Activated naive CD8-positive, alpha-beta T cell treated with anti-CD3 and anti-CD28 coated beads for 36 hours (primary cell): ENCODE data around the gene B3GNT9. TPM values are rescaled to one million over a fixed set of nuclear protein-coding genes. Genes with fewer than 3 reads are reported as not detected.

Source experiments
- DNase-seq: peaks from one replicate; pipeline ENCODE4 v3.0.0; 2021
- H3K27ac Mint-ChIP-seq: one replicate; pipeline ENCODE4 v1.8.0; 2022; ENCODE audit warnings: mild to moderate bottlenecking, moderate library complexity, mixed read lengths
- H3K27me3 Mint-ChIP-seq: one replicate; pipeline ENCODE4 v1.8.0; 2022; ENCODE audit warnings: mild to moderate bottlenecking, mixed read lengths
- H3K36me3 Mint-ChIP-seq: one replicate; pipeline ENCODE4 v1.8.0; 2021; ENCODE audit warnings: mild to moderate bottlenecking, mixed read lengths
- H3K4me1 Mint-ChIP-seq: one replicate; pipeline ENCODE4 v1.8.0; 2021; ENCODE audit warnings: mixed read lengths
- H3K4me3 Mint-ChIP-seq: one replicate; pipeline ENCODE4 v1.8.0; 2022; ENCODE audit warnings: mild to moderate bottlenecking, moderate library complexity, mixed read lengths
- H3K9me3 Mint-ChIP-seq: one replicate; pipeline ENCODE4 v1.8.0; 2022; ENCODE audit warnings: mixed read lengths
- total RNA-seq, 2 experiments: library from RNA; stranded (reverse); gene quantifications; one replicate each; pipeline ENCODE4 v1.2.3, GENCODE V29; 2021

Gene B3GNT9
- total RNA-seq, 2 experiments from 2014 or later: 1.5 to 1.7 TPM

DNA sequence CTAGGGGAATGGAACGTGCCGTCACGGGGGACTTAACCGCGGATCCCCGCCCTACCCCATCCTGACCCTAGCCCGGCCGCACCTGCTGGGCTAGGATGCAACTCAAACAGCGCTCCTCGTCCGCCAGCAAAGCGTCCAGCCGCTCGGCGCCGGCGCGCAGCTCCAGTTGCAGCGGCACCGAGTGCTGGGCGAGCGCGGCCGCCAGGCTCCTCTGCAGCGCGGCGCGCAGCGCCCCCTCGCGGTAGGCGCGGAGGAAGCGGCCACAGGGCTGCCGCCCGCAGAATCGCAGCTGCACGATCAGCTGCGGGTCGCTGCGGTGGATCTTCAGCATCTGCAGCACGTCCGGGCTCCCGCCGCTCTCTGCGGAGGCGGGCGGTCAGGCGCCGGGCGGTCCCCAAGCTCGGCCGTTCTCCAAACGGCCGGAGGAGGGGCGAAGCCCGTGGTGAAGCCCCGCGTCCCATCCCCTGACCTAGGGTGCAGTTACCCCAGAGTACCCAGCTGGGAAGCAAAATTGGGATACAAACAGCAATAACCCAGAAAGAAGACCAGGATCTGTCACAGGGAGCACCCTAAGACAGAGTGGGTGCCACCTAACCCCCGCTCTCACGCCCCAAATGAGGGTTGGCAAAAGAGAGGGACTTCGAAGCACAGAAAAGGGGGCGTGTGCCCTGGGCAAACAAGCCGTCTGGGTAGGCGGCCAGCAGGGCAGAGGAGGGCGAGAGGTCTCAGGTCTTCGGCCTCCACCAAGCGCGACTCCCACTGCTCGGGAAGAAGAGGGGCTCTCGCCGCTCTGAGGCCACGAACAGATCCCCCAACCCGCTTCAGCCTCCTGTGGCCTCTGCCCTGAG is 4.7 kb upstream of the B3GNT9 start:
- Mint-ChIP-seq H3K4me3 (peak overlapping the region; percentile 63), H3K27me3 (peaks cover 29% of the 10 kb centered on the region), H3K4me1 (peaks cover 31% of the 10 kb centered on the region), H3K27ac (no peak overlapping the region), H3K9me3 (no peaks in the 10 kb centered on the region), H3K36me3 (peaks cover 13% of the 10 kb centered on the region)
- peak; percentile 87 for DNase-seq

DNA sequence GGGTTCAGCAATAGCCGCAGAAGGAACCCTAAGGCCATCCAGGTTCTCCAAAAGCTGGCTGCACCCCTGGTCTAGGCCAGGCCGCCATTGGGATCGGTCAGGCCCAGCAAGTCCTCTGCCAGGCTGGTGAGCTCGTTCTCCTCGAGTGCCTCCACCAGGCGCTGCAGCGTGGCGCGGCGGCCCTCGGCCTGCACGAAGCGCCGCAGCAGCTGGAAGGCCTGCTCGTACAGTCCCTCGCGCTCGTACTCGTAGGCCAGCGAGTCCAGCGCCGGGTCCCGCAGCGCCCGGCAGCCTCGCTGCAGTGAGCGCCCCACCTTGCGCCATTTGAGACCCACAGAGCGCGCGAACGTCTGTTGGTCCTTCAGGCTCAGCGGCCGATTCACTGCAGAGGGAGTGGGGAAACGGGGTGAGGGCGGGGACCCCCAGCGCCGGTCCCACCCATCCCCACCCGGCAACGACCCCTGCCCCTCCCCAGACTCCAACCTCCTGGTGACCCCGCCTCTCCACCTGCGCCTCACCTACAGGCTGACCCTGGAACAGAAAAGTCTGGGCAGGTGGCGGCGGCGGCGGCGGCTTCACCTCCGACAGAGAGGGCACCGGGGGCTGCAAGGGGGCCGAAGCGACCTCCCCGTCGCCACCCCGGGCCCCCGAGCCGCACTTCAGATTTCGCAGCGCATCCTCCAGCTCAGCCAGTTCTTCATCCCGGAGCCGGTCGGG is 3.9 kb upstream of the B3GNT9 start:
- Mint-ChIP-seq H3K9me3 (no peaks in the 10 kb centered on the region), H3K4me1 (peaks cover 31% of the 10 kb centered on the region), H3K36me3 (peaks cover 13% of the 10 kb centered on the region), H3K27me3 (peaks cover 29% of the 10 kb centered on the region), H3K27ac (no peak overlapping the region), H3K4me3 (peak overlapping the region; percentile 63)
- DNase-seq: no peak

DNA sequence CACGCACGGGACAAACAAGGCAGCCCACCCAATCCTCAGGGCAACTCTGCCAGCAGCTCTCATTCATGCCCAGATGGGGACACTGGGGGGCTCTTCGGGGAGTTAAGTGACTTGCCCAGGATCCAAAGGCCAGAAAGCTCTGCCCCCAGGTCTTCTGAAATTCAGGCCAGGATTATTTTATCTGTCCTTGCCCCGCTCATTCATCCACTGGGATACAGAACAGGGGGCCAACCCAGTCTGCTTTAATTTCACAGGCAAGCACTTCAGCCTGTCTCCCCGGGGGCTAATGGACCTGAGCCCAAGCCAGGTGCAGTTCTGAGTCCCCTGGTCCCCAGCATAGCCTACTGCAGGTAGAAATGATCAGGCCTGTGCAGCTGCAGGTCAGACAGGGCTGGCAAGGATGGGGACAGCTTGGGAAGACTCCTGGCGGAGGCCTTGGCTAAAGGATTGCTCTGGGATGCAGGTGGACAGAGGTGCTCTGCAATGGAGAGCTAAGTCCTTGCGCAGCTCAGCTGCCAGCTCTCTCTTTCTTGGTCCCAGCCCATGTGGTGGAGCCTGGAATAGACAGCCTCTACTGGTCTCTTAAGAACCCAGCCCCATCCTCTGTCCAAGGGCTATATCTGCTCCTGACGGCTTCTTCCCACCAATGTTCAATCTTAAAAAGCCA is 766 bp upstream of the B3GNT9 start:
- Mint-ChIP-seq H3K27ac (no peak overlapping the region), H3K36me3 (peaks cover 26% of the 10 kb centered on the region), H3K27me3 (peaks cover 40% of the 10 kb centered on the region), H3K4me1 (peaks cover 15% of the 10 kb centered on the region), H3K9me3 (no peaks in the 10 kb centered on the region), H3K4me3 (peak overlapping the region; percentile 66)
- no peak for DNase-seq

DNA sequence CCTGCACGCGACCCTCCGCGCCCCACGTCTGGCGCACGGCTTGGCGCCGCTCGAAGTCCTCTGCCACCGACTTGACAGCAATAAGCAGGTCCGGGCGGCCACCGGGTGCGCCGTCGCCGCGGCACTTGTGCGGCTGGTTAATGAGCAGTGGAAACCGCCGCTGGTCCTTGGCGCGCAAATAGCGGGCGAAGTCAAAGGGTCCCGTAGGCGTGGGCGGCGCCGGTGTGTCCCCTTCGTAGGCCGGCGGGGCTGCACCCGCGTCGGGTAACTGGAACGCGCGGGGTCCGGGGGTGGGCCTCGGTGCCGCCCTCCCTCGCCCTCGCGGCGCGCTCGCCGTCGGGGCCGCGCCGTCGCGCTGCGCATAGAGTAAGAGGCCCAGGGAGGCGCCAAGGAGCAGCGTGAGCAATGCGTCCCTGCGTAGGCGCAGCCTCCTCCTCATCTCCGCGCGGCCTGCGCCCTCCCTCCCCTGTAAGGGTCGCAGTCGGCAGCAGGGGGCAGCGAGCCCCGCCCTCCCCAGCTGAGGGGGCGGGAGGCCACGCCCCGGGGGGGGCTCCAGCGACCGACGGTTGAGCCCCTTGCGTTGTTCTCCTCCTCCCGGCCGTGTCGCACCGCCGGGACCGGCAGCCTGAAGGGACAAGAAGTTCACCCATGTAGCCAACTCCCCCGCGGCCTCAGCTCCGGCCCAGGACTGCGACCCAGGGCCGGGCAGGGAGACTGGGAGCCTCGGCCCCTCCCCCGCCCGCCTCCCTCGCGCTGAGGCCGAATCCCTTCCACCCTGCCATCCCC is 558 bp downstream of the B3GNT9 start:
- H3K27ac Mint-ChIP-seq: no peak overlapping the region
- peaks cover 36% of the 10 kb centered on the region for H3K27me3 Mint-ChIP-seq
- no peaks in the 10 kb centered on the region for H3K9me3 Mint-ChIP-seq
- H3K4me1 Mint-ChIP-seq: peaks cover 10% of the 10 kb centered on the region
- H3K36me3 Mint-ChIP-seq: peaks cover 35% of the 10 kb centered on the region
- H3K4me3 Mint-ChIP-seq: peak overlapping the region; percentile 32
- DNase-seq: peak; percentile 71

DNA sequence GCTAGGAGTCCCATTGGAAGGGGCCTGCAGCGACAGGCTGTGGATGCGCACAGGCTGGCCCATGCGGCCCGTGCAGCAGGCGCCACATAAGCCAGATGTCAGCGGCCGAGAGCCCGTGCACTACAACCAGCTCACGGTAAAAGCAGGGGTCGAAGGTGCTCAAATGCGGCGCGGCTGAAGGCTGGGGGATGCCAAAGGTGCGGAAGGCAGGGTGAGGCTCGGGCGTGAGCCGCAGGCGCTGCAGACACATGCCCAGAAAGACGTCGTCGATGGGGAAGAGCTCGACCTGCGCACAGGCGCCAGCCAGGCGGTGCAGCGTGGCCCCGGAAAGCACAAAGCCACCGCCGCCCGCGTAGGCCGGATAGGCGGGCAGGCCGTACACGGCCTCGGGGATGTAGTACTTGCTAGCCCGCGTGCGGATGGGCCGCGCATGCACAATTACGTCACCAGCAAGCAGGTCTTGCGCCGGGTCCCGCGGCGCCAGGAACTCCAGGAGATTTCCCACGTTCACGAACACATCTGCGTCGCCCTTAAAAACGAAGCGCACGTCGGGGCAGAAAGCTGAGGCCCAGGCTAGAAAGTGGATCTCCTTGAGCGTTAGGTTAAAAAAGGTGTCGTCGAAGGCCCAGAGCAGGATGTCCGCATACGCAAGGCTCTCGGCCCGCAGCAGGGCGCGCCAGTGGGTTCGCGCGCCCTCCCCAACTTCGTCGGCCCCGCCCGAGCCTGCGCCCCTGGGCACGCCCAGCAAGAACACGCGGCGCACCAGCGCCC is 1.3 kb downstream of the B3GNT9 start:
- Mint-ChIP-seq H3K4me1 (peaks cover 10% of the 10 kb centered on the region), H3K9me3 (no peaks in the 10 kb centered on the region), H3K36me3 (peaks cover 40% of the 10 kb centered on the region), H3K4me3 (no peak overlapping the region), H3K27ac (no peak overlapping the region), H3K27me3 (peaks cover 36% of the 10 kb centered on the region)
- DNase-seq: no peak

DNA sequence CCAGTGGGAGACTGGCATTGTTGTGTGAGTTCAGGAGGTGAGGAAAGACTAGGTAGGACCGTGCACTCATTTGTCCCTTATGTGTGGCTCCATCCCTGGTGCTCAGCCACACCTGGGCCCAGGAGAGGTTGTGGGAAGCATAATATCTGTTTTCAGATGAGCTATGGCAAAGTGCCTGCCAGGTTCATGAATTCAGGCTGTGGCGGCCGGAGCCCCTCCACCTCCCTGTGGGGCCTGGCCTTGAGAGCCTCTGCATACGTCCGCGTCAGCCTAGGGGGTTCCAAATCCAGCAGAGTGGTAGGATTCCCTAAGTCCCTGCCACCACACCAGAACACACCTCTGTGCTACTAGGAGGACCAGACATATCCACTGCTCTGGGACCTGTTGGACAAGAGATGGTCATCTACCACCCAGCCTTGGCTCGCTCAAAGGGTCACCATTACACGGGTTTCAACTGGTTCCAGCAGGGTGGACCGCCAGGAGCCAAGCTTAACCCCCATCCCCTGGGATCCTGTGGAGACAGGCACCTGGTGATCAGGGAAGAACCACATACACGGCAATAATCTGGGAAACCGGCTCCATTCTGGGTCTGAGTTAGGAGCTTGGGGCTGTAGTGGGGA is 2.0 kb downstream of the B3GNT9 start:
- H3K36me3 Mint-ChIP-seq: peaks cover 37% of the 10 kb centered on the region
- H3K27me3 Mint-ChIP-seq: peaks cover 36% of the 10 kb centered on the region
- H3K4me1 Mint-ChIP-seq: peaks cover 10% of the 10 kb centered on the region
- no peak for DNase-seq
- no peak overlapping the region for H3K27ac Mint-ChIP-seq
- no peak overlapping the region for H3K4me3 Mint-ChIP-seq
- H3K9me3 Mint-ChIP-seq: no peaks in the 10 kb centered on the region

DNA sequence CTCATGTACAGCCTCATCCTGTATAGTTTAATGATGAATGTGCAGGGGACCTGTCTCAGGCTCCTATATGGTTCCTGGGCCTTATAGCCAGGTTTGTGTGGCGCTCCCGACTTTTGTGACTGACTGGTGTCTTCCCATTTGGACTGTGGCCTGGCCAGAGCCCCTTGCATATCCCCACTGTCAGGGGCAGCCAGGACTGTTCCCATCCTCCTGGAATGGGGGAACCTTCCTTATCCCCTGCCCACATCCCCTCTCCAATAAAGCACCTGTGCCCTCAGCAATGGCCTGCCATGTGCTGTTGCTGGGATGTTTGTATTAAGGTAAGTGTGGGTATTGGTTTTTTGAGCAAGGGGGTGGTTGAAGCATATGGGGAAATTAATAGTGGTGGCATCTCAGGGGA is 2.6 kb downstream of the B3GNT9 start:
- Mint-ChIP-seq H3K9me3 (no peaks in the 10 kb centered on the region), H3K27ac (no peak overlapping the region), H3K4me3 (no peak overlapping the region), H3K27me3 (peaks cover 36% of the 10 kb centered on the region), H3K4me1 (peaks cover 10% of the 10 kb centered on the region), H3K36me3 (peaks cover 39% of the 10 kb centered on the region)
- no peak for DNase-seq

DNA sequence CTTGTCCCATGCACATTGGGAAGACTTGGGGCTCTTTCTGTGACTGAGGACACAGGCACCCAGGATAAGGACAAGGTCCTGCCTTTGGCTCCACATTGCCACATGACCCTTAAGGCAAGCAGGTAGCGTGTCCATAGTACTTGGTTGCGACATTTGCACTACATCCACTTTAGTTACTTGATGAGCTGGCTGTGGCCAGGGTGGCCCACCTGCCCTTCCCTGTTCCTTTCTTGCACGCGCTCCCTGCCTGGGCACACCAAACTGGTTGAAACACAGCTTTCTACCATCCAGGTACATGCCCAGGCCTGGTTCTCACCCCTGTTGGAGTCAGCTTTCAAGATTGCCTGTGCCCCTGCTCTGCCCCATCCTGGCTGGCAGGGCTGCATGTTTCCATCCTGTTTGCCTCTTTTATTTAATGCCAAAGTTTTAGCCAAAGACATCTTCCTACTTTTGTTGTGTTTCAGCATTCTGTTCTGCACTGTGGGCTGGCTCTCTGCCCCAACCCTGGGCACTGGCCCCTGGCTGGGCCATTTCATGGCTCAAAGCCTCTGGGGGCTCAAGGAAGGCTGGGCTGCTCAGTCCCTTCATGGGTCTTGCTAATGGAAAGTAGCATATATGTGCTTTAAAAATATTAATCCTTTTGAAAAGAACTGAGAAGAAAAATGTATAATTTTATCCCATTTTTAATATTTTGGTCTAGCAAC is 3.2 kb downstream of the B3GNT9 start:
- Mint-ChIP-seq H3K4me1 (peaks cover 5% of the 10 kb centered on the region), H3K9me3 (no peaks in the 10 kb centered on the region), H3K36me3 (peaks cover 42% of the 10 kb centered on the region), H3K4me3 (no peak overlapping the region), H3K27me3 (peaks cover 30% of the 10 kb centered on the region), H3K27ac (no peak overlapping the region)
- DNase-seq: no peak

DNA sequence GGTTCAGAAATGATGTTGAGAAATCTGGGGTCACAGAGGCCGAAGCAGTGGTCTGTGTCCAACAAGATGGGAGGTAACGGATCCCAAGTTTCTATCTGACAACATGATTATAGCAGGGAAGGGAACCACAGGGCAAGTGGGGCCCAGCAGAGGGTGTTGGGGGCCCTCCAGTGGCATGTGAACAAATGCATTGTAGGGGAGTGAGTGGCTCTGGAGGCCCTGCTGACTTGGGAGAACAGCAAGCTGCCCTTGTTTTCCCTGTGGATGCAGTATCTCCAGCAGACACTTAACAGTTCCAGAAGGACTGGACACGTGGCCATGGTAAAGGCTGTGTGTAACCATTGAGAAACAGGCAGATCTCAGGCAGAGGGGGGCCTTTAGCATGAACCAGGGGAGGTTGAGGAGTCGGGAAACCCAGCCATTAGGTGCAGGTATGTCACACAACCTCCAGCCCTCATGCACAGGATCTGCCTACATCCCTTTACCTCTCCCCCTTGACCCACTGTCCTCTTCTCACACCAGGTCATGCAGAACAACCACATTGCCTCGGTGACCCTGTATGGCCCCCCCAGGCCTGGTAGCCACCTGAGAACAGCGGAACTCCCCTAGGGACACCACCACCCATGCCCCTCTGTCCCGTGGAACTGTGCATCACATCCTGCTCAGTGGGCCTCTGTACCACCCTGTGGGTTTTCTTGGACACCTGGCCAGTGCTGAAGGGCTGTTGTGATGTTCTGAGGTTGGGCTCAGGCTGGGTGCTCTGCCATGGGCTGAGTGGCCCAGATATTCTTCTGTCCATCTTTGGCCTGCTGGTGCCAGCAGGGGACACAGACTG is 4.1 kb downstream of the B3GNT9 start:
- Mint-ChIP-seq H3K36me3 (peaks cover 47% of the 10 kb centered on the region), H3K4me1 (peaks cover 5% of the 10 kb centered on the region), H3K27ac (no peak overlapping the region), H3K27me3 (peaks cover 21% of the 10 kb centered on the region), H3K9me3 (no peaks in the 10 kb centered on the region), H3K4me3 (no peak overlapping the region)
- DNase-seq: no peak

DNA sequence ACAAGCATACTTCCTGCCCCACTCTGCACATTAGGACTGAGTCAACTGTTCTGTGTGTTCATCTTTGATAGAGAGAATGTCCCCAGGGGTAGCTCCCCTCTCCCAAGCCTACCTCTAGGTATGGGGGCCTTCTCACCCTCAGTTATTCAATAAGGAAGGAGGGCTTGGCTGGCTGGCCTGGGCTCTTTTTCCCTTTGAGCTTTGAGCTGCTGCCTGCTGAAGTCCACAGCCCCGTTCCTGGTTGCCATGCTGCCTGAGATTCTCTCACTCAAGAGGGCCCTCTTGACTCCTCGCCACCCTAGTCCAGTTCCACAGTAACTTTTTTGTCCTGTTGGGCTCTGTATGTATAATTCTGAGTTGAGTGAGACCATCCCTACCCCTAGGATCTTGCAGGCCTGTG is 5.1 kb downstream of the B3GNT9 start:
- no peak for DNase-seq
- Mint-ChIP-seq H3K4me3 (no peak overlapping the region), H3K27me3 (peaks cover 12% of the 10 kb centered on the region), H3K9me3 (no peaks in the 10 kb centered on the region), H3K27ac (no peak overlapping the region), H3K36me3 (peaks cover 52% of the 10 kb centered on the region), H3K4me1 (no peaks in the 10 kb centered on the region)

DNA sequence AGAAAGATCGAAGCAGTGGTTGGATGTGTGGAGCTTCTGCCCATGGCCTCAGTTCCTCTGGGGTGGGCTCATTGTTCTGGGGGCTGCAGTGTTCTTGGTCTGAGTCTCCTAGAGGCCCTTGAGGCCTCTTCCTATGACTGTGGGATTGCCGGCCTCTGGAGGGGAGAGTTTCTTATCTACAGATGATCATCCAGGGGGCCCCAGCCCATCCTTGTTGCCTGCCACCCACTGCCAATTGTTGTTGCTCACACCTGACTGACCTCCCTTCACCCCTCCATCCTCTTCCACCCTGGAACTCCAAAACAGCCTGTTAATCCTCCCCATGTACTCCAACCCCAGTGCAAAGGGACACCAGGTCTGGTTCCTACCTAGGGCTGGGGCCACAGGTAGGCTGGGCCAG is 5.9 kb downstream of the B3GNT9 start:
- Mint-ChIP-seq H3K27ac (no peak overlapping the region), H3K4me3 (no peak overlapping the region), H3K4me1 (no peaks in the 10 kb centered on the region), H3K27me3 (peaks cover 12% of the 10 kb centered on the region), H3K36me3 (peaks cover 59% of the 10 kb centered on the region), H3K9me3 (no peaks in the 10 kb centered on the region)
- no peak for DNase-seq

DNA sequence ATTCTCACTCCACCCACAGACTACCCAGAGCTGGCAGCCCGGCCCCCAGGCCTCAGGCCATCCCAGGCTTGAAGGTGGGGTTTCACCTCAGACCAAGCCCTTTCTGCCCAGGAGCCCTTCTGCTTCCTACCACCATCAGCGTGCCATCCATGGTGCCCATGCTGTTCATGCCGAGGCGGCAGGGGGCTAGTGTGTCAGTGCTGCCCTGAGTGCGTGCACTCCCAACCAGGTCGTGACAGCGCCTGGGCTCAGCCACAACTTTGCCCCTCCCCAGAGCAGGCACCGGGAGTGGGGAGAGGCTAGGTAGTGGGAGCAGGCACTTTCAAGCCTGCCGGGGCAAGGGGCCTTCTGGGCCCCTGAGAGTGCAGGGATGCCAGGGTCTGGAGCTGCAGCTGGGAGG is 8.5 kb downstream of the B3GNT9 start:
- peaks cover 42% of the 10 kb centered on the region for H3K36me3 Mint-ChIP-seq
- H3K27ac Mint-ChIP-seq: no peak overlapping the region
- no peaks in the 10 kb centered on the region for H3K27me3 Mint-ChIP-seq
- H3K4me3 Mint-ChIP-seq: no peak overlapping the region
- no peaks in the 10 kb centered on the region for H3K9me3 Mint-ChIP-seq
- no peak for DNase-seq
- no peaks in the 10 kb centered on the region for H3K4me1 Mint-ChIP-seq

DNA sequence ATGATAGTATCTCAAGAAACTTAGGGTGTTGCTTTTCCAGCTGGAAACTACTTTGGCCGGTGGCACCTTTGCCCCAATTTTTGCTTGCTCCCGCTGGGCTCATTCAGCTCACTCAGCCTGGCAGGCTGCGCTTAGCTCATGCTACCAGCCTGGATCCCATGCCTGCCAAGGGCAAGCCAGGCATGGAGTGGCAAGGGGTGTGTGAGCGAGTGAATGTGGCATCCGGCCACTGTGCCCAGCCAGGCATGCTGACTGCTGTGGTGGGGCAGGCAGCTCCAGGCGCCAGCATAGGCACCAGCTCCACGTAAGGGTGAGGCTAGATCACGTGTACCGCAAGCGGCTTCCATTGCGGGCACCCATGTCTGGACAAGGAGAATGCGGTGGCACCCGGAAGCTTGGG is 9.4 kb downstream of the B3GNT9 start:
- DNase-seq: no peak
- Mint-ChIP-seq H3K4me1 (no peaks in the 10 kb centered on the region), H3K36me3 (peaks cover 38% of the 10 kb centered on the region), H3K4me3 (no peak overlapping the region), H3K9me3 (no peaks in the 10 kb centered on the region), H3K27ac (no peak overlapping the region), H3K27me3 (no peaks in the 10 kb centered on the region)
